Activated CD8-positive, alpha-beta memory T cell treated with anti-CD3 and anti-CD28 coated beads for 24 hours (primary cell): ENCODE data around the gene KLK2.
"Not testable (repeated sequence)": the region's sequence is repeated elsewhere in the genome, so short reads cannot be mapped to it uniquely, and the experiment has no call there.

Source experiments
- DNase-seq: peaks from one replicate; pipeline ENCODE4 v3.0.0-alpha.2; 2020

The KLK2 gene

DNA sequence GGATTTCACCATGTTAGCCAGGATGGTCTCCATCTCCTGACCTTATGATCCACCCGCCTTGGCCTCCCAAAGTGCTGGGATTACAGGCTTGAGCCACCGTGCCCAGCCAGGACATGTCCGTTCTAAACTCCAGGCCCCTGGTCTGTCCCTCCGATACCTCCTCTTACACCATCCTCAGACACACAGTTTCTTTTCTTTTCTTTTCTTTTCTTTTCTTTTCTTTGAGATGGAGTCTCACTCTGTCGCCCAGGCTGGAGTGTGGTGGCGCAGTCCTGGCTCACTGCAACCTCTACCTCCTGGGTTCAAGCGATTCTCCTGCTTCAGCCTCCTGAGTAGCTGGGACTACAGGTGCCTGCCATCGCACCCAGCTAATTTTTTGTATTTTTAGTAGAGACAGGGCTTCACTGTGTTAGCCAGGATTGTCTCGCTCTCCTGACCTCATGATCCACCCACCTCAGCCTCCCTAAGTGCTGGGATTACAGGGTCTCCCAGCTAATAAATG lies 22.9 kb downstream of the KLK2 start:
- not testable (repeated sequence) for DNase-seq

- DNase-seq, result no peak
Measured at GRCh38 chr19:50896591-50897190, 23.5 kb downstream of the KLK2 start.

GRCh38 chr19:50897191-50897607 lies 24.0 kb downstream of the KLK2 start:
- no peak for DNase-seq

GRCh38 chr19:50897612-50898011 lies 24.4 kb downstream of the KLK2 start:
- DNase-seq, result no peak

DNA sequence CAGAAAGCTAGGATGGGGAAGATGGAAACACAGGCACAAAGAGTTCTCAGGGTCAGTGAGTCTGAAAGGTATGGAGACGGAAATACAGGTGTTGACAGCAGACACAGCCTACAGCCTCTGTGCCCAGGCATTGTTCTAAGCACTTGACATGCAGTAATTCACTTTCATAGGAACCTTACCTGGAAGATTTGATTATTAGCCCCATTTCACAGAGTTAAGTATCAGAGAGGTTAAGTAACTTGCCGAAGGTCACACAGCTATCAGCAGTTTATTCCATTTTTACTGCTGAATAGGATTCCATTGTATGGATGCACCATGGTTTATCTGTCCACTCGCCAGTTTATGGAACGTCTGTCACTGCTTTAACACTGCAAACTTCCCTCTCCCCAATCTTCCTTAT lies 24.8 kb downstream of the KLK2 start:
- no peak for DNase-seq

- no peak for DNase-seq
Measured at GRCh38 chr19:50899569-50899968, 26.3 kb downstream of the KLK2 start.

GRCh38 chr19:50902640-50903039 lies 29.4 kb downstream of the KLK2 start:
- no peak for DNase-seq

DNA sequence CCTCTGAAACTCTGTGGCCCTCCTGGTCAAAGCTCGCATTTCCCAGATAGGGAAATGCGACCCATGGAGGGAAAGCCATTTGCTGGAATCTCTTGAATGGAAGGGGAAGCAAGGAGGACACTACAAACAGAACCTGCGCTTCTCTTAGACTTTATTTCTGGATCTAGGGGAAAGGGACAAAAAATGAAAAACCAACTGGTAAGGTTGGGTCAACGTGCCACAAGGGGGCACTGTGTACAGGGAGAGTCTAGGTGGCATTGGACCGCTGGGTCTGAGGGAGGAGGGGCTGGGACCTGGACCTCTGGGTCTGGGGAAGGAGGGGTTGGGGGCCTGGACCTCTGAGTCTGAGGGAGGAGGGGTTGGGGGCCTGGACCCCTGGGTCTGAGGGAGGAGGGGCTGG lies 33.0 kb downstream of the KLK2 start:
- DNase-seq, result peak; percentile 67

DNA sequence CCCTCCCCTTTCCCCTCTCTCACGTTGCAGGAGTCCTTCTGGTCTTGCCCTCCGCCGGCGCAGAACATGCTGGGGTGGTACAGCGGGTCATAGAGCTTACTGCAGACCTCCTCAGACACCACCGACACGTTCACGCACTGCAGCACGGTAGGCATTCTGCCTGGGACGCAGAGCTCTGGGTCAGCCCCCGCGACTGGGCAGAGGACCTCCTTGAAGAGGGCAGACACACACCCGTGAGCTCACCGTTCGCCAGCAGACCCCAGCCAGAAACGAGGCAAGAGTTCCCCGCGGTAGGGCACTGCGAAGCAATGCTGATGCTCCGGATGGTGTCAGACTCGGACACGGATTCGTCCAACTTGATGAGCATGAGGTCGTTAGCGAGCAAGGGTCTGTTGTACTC lies 35.1 kb downstream of the KLK2 start:
- no peak for DNase-seq

GRCh38 chr19:50909240-50910070 lies 36.2 kb downstream of the KLK2 start:
- DNase-seq, result peak; percentile 68

GRCh38 chr19:50910722-50911121 lies 37.5 kb downstream of the KLK2 start:
- no peak for DNase-seq

GRCh38 chr19:50911206-50912101 lies 38.2 kb downstream of the KLK2 start, which contains the start of gene KLK4:
KLK4 (minus strand) TSS chr19:50911395; CDS start chr19:50910738, 657 bp downstream.
- DNase-seq, result no peak

GRCh38 chr19:50912102-50912599 lies 38.9 kb downstream of the KLK2 start:
- DNase-seq, result no peak

- no peak for DNase-seq
Measured at GRCh38 chr19:50912727-50913716, 39.8 kb downstream of the KLK2 start.

DNA sequence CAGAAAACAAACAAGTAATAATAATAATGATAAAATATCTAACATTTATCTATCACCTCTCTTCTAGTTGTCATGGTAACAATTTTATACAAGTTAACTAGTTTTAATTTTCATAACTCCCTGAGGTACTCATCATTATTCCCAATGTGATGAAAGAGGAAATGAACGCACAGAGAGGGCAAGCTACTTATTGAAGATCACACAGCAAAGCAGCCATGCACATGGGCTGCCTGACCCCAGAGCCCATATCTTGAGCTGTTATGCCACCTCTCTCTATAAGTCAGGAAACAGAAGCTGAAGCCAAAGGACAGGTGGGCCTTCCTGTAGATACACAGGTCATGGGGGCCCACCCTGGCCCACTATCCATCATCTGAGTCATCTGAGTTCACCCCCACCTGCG lies 42.8 kb downstream of the KLK2 start:
- DNase-seq, result no peak

- DNase-seq, result no peak
Measured at GRCh38 chr19:50921426-50922316, 48.4 kb downstream of the KLK2 start.

- DNase-seq, result peak; percentile 86
Measured at GRCh38 chr19:50922317-50922853, 49.1 kb downstream of the KLK2 start.

- DNase-seq, result no peak
Measured at GRCh38 chr19:50924586-50924985, 51.3 kb downstream of the KLK2 start.

DNA sequence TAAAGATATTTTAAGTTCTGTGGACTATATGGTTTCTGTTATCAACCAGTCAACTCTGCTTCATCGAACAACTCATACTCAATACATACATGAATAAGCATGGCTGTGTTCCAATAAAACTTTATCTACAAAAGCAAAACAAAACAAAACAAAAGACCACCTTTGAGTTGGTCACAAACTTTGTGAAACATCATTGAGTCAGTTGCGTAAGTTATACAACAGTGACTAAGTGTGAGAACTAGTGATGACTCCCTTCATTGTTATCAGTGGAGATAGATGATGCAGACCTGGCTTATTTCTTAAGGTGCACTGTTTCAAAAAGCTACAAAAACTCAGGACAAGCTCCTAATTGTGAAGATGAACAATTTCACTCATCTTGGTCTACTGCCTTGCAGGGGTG lies 52.5 kb downstream of the KLK2 start:
- no peak for DNase-seq

DNA sequence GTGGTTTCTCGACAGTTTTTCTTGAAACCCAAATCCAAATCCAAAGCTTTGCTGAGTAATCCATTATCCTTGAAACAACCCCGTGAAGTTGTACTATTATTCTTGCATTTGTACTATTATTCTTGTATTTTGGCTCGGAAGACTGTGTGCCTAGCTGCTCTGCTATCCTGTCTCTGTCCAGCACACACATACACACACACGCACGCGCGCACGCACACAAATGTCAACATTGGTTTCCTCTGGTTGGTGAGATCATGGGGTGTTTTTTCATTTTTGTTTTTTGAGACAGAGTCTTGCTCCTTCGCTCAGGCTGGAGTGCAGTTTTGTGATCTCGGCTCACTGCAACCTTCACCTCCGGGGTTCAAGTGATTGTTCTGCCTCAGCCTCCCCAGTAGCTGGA lies 52.9 kb downstream of the KLK2 start:
- no peak for DNase-seq
